OCI-M2 (cell line): ENCODE measurements around the gene IGFL1.
"Not testable (repeated sequence)": the region's sequence is repeated elsewhere in the genome, so short reads cannot be mapped to it uniquely, and the experiment has no call there.

Source experiments
- DNase-seq: peaks from one replicate; lab custom pipeline; 2025; ENCODE audit not compliant: unreplicated experiment; lab: John Stamatoyannopoulos, UW

The IGFL1 gene

DNA sequence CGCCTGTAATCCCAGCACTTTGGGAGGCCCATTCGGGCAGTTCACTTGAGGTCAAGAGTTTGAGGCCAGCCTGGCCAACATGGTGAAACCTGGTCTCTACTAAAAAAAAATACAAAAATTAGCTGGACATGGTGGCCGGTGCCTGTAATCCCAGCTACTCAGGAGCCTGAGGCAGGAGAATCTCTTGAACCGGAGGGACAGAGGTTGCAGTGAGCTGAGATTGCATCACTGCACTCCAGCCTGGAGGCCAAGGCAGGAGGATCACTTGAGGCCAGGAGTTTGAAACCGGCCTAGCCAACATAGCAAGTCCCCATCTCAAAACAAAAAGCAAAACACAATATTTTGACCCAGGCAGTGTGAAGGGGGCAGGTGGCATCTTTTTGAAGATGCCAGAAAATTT is 35.3 kb downstream of the IGFL1 start:
- DNase-seq = not testable (repeated sequence)

DNA sequence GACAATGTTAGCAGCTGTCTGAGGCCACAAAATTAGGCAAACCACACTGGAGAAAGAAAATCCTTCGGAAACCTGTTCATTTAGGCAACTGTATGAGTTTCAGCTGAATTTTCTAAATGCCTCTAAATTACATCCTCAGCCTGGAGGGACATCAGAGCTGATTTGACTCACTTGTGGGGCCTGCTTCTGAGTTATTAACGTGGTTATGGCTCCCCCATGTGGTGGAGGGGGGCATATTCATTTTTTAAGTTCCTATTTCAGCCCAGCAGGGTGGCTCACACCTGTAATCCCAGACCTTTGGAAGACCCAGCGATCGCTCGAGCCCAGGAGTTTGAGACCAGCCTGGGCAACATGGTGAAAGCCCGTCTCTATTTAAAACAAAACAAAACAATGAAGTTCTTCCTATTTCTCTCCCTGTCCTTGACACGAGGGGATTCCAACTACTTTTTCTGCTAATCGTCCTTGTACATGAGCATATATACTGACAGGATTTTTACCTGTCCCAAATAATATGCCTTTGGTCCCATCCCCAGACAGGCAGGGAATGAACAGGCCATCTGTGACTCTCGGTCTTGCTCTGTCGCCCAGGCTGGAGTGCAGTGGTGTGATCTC is 35.8 kb downstream of the IGFL1 start:
- no peak for DNase-seq

DNA sequence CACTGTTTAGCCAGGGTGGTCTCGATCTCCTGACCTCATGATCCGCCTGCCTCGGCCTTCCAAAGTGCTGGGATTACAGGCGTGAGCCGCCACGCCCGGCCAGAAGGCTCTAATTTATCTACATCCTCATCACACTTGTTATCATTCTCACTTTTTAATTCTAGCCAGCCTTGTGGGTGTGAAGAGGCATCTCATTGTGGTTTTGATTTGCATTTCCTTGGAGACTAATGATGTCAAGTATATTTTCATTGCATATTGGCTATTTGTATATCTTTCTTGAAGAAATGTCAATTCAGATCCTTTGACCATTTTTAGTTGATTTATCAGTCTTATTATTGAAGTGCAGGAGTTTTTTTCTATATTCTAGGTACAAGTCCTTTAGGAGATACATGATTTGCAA is 39.6 kb downstream of the IGFL1 start:
- no peak for DNase-seq

DNA sequence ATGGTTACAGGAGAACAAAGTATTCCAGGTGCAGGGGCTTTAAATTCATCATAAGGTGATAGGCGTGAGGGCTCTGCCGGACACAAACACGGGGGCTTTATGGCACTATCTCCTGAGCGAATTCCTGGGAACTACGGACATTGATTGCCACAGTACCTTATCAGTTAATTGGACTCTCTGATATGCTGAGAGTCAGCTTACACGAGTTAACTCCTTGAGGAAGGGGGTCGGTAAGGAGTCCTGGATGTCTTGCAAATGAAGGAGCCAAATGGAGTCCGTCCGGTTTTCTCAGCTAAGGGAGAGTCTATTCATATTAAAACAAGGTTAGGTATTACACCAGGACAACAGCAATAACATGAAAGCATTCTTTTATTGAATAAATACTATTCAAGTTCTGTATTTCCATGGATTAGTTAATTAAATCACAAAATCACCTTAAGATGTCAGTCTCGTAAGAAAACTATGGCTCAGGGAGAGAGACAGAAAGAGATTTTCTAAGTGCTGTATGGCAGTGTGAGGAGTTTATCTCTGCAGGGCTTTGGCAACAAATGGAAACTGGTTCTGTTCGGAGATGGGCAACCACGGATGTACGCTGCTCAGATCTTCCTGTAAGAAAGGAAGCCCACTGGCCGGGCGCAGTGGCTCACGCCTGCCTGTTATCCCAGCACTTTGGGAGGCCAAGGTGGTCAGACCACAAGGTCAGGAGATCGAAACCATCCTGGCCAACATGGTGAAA is 41.1 kb downstream of the IGFL1 start:
- DNase-seq = no peak

DNA sequence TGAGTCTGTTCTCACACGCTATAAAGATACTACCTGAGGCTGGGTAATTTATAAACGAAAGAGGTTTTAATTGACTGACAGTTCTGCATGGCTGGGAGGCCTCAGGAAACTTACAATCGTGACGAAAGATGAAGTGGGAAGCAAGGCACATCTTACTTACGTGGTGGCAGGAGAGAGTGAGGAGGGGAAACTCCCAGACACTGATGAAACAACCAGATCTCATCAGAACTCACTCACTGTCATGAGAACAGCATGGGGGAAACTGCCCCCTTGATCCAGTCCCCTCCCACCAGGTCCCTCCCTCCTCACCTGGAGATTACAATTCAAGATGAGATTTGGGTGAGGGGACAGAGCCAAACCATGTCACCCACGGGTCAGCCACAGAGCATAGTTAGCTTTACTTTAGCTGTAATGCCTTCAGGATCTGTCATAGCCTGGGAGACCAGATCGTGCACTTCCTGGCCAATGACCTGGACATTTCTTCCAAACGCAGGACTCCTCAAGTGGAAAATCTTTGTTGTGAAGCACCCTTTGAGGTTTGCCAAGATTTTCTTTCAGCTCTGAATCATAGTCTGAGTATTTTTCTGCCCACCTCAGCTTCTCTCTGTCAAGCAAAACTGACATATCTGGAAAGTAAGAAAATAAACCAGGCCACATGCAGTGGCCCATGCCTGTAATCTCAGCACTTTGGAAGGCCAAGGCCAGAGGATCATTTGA is 42.1 kb downstream of the IGFL1 start:
- no peak for DNase-seq

DNA sequence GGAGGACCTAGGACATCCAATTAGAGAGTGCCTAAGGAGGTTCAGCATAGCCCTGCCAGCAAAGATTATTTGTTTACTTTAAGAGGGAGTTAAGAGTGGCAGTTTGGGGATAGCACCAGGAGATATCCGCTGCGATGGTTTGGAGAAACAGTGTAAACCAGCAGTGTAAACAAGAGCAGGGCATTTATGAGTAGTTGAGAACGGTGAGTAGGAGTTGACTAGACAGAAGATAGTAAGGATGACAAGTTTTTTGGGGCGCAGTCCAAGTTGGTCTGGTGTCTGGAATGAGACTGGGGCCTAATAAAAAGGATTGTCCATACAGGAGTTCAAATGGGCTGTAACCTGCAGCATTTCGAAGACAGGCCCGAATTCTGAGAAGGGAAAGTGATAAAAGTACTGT is 44.4 kb downstream of the IGFL1 start:
- DNase-seq = not testable (repeated sequence)

DNA sequence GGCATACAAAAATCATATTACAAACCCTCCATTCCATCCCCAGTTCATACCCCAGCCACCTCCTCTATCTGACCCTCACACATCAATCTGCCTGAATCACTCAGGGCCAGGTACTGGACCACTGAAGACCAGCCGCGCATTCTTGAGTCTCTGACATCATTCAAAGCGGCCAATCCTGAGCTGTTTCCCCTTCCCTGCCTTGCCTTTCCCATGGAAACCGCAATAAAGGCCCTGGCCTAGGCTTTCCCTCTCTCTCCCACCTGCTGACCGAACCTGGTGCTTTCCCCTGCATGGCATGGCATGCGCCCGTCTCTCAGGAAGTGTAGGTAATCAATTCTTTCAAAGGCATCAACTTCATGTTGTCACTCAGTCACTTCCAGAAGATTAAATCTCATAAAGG is 49.6 kb downstream of the IGFL1 start:
- no peak for DNase-seq
